T47D (cell line): ENCODE data around the gene CSMD2.

ENCODE experiments used
- DNase-seq, 2 experiments: peaks; one replicate each; pipeline versions ENCODE4 v3.0.0 to v3.0.0-alpha.2; 2011 to 2012; ENCODE audit warnings: low read depth in 1 of 2, low spot score in 1 of 2
- JUND ChIP-seq: IDR thresholded peaks from 2 replicates; pipeline ENCODE4 v1.6.1; 2012; ENCODE audit warnings: low read depth
- in situ Hi-C: cut with HindIII; loops from 2 replicates; pipeline ENCODE4 v1.10.0; 2016; ENCODE audit warnings: low sequenced_read_pairs, low pct_unique_long_range_greater_than_20kb

The CSMD2 gene

GRCh38 chr1:33899746-33900145 is 265.3 kb downstream of the CSMD2 start:
- no peak for TF ChIP-seq JUND
- in situ Hi-C loops = no loop called here
- no peak for DNase-seq

GRCh38 chr1:33898881-33899280 is 266.1 kb downstream of the CSMD2 start:
- TF ChIP-seq JUND = no peak
- in situ Hi-C loops = no loop called here
- no peak for DNase-seq

- no peak for TF ChIP-seq JUND
- no peak for DNase-seq
- in situ Hi-C loops = no loop called here
Observed at GRCh38 chr1:33898406-33898805, 266.6 kb downstream of the CSMD2 start.

GRCh38 chr1:33897092-33897725 is 267.8 kb downstream of the CSMD2 start:
- peak in 1 of 2 experiments; percentile 53 for DNase-seq
- in situ Hi-C loops = no loop called here
- no peak for TF ChIP-seq JUND

GRCh38 chr1:33895976-33896375 is 269.1 kb downstream of the CSMD2 start:
- no peak for TF ChIP-seq JUND
- DNase-seq = no peak
- in situ Hi-C loops = no loop called here

GRCh38 chr1:33895396-33895795 is 269.6 kb downstream of the CSMD2 start:
- in situ Hi-C loops = no loop called here
- DNase-seq = no peak
- no peak for TF ChIP-seq JUND

- TF ChIP-seq JUND = no peak
- DNase-seq = no peak
- in situ Hi-C loops = no loop called here
Observed at GRCh38 chr1:33893147-33893830, 271.7 kb downstream of the CSMD2 start.

- in situ Hi-C loops = no loop called here
- no peak for DNase-seq
- TF ChIP-seq JUND = no peak
Observed at GRCh38 chr1:33886496-33886895, 278.5 kb downstream of the CSMD2 start.

- TF ChIP-seq JUND = no peak
- in situ Hi-C loops = no loop called here
- peak in 1 of 2 experiments; percentile 19 for DNase-seq
Observed at GRCh38 chr1:33880305-33880704, 284.7 kb downstream of the CSMD2 start.

- DNase-seq = no peak
- in situ Hi-C loops = no loop called here
Observed at GRCh38 chr1:33878392-33878791, 286.6 kb downstream of the CSMD2 start.

GRCh38 chr1:33876970-33877650 is 287.9 kb downstream of the CSMD2 start:
- in situ Hi-C loops = no loop called here
- DNase-seq = no peak
- TF ChIP-seq JUND = no peak

More at GRCh38 chr1:33878392-33878791, 286.6 kb downstream of the CSMD2 start:
- no peak for TF ChIP-seq JUND

- TF ChIP-seq JUND = no peak
- in situ Hi-C loops = no loop called here
Observed at GRCh38 chr1:33875862-33876261, 289.2 kb downstream of the CSMD2 start.

GRCh38 chr1:33874636-33875035 is 290.4 kb downstream of the CSMD2 start:
- in situ Hi-C loops = no loop called here
- no peak for TF ChIP-seq JUND
- DNase-seq = no peak

More at GRCh38 chr1:33875862-33876261, 289.2 kb downstream of the CSMD2 start:
- no peak for DNase-seq
